Mesenchymal stem cell (in vitro differentiated cells and primary cell): ENCODE results near the gene C17orf50.

Experiments used
- DNase-seq: peaks from one replicate; pipeline ENCODE4 v3.0.0-alpha.2; 2013
- H2AFZ ChIP-seq: one replicate; pipeline ENCODE4 v1.6.1; 2013; ENCODE audit warnings: low read depth, mild to moderate bottlenecking, control low read depth, inconsistent platforms, low read length, moderate library complexity
- H2AK5ac ChIP-seq: 2 replicates; pipeline ENCODE4 v1.6.1; 2013; ENCODE audit warnings: low read length, moderate library complexity, mild to moderate bottlenecking, inconsistent platforms; ENCODE audit not compliant: severe bottlenecking
- H2BK120ac ChIP-seq: one replicate; pipeline ENCODE4 v1.6.1; 2013; ENCODE audit warnings: low read depth, mild to moderate bottlenecking, inconsistent platforms, low read length, moderate library complexity
- H2BK12ac ChIP-seq, 2 experiments: one replicate each; pipeline ENCODE4 v1.6.1; 2013; ENCODE audit warnings: inconsistent platforms in 2 of 2, low read length in 2 of 2, mild to moderate bottlenecking in 2 of 2, moderate library complexity in 2 of 2, control low read depth in 1 of 2
- H2BK15ac ChIP-seq: one replicate; pipeline ENCODE4 v1.6.1; 2013; ENCODE audit warnings: mild to moderate bottlenecking, low read depth, inconsistent platforms; ENCODE audit not compliant: poor library complexity, severe bottlenecking
- H2BK5ac ChIP-seq: 2 replicates; pipeline ENCODE4 v1.6.1; 2013; ENCODE audit warnings: low read depth, mild to moderate bottlenecking, low read length, control low read depth, inconsistent platforms; ENCODE audit not compliant: poor library complexity, severe bottlenecking
- H3K14ac ChIP-seq, 2 experiments: one replicate each; pipeline ENCODE4 v1.6.1; 2013; ENCODE audit warnings: inconsistent platforms in 2 of 2, low read length in 2 of 2, control low read depth in 1 of 2, mild to moderate bottlenecking in 1 of 2, moderate library complexity in 1 of 2
- H3K18ac ChIP-seq, 2 experiments: one replicate each; pipeline ENCODE4 v1.6.1; 2013; ENCODE audit warnings: inconsistent platforms in 2 of 2, low read length in 2 of 2, control low read depth in 1 of 2, low read depth in 1 of 2, mild to moderate bottlenecking in 1 of 2
- H3K23ac ChIP-seq, 2 experiments: one replicate each; pipeline ENCODE4 v1.6.1; 2013; ENCODE audit warnings: inconsistent platforms in 2 of 2, low read length in 2 of 2, mild to moderate bottlenecking in 2 of 2, moderate library complexity in 2 of 2, control low read depth in 1 of 2
- H3K27ac ChIP-seq: 2 replicates; pipeline ENCODE4 v1.5.1; 2013; ENCODE audit warnings: mild to moderate bottlenecking, moderate library complexity, low read length, control low read depth, inconsistent platforms; ENCODE audit not compliant: poor library complexity, severe bottlenecking
- H3K27me3 ChIP-seq, 2 experiments: 2 replicates each; pipeline versions ENCODE4 v1.6.1 to v1.7.0; 2013; ENCODE audit warnings: low read length in 2 of 2, mild to moderate bottlenecking in 2 of 2, moderate library complexity in 2 of 2, control low read depth in 1 of 2, inconsistent platforms in 1 of 2; ENCODE audit not compliant: control insufficient read depth in 1 of 2, insufficient read depth in 1 of 2
- H3K36me3 ChIP-seq, 2 experiments: 2 replicates each; pipeline versions ENCODE4 v1.6.1 to v1.7.0; 2013; ENCODE audit warnings: low read length in 2 of 2, control low read depth in 1 of 2, inconsistent platforms in 1 of 2, low read depth in 1 of 2, mild to moderate bottlenecking in 1 of 2; ENCODE audit not compliant: insufficient read depth in 2 of 2, control insufficient read depth in 1 of 2
- H3K4ac ChIP-seq, 2 experiments: one replicate each; pipeline ENCODE4 v1.6.1; 2013; ENCODE audit warnings: inconsistent platforms in 2 of 2, low read length in 2 of 2, mild to moderate bottlenecking in 2 of 2, moderate library complexity in 2 of 2, control low read depth in 1 of 2, low read depth in 1 of 2
- H3K4me1 ChIP-seq: 2 replicates; pipeline ENCODE4 v1.6.1; 2013; ENCODE audit warnings: low read depth, low read length, control low read depth; ENCODE audit not compliant: control insufficient read depth, insufficient read depth
- H3K4me2 ChIP-seq: 2 replicates; pipeline ENCODE4 v1.6.1; 2013; ENCODE audit warnings: low read length, mild to moderate bottlenecking, inconsistent platforms; ENCODE audit not compliant: poor library complexity, severe bottlenecking
- H3K4me3 ChIP-seq, 2 experiments: 2 replicates each; pipeline versions ENCODE4 v1.5.1 to v1.7.0; 2013; ENCODE audit warnings: low read length in 2 of 2, mild to moderate bottlenecking in 2 of 2, control low read depth in 1 of 2, low read depth in 1 of 2; ENCODE audit not compliant: insufficient read depth in 1 of 2
- H3K79me1 ChIP-seq: replicated peaks from 2 replicates; pipeline ENCODE4 v1.6.1; 2013; ENCODE audit warnings: mild to moderate bottlenecking, control low read depth, low read length, inconsistent platforms; ENCODE audit not compliant: poor library complexity, severe bottlenecking
- H3K9ac ChIP-seq: 2 replicates; pipeline ENCODE4 v1.7.0; 2013; ENCODE audit warnings: mild to moderate bottlenecking, low read length, moderate library complexity
- H3K9me3 ChIP-seq: 2 replicates; pipeline ENCODE4 v1.7.0; 2013; ENCODE audit warnings: mild to moderate bottlenecking, low read length; ENCODE audit not compliant: control insufficient read depth
- H4K8ac ChIP-seq: one replicate; pipeline ENCODE4 v1.6.1; 2013; ENCODE audit warnings: inconsistent platforms, mild to moderate bottlenecking, low read length, moderate library complexity
- H4K91ac ChIP-seq: one replicate; pipeline ENCODE4 v1.6.1; 2013; ENCODE audit warnings: mild to moderate bottlenecking, low read length, inconsistent platforms
- WGBS: methylation state at CpG from one replicate; pipeline ENCODE4 v1.1.7; 2013; ENCODE audit warnings: mixed read lengths; 5-methylcytosine and 5-hydroxymethylcytosine counted together

The C17orf50 gene

DNA sequence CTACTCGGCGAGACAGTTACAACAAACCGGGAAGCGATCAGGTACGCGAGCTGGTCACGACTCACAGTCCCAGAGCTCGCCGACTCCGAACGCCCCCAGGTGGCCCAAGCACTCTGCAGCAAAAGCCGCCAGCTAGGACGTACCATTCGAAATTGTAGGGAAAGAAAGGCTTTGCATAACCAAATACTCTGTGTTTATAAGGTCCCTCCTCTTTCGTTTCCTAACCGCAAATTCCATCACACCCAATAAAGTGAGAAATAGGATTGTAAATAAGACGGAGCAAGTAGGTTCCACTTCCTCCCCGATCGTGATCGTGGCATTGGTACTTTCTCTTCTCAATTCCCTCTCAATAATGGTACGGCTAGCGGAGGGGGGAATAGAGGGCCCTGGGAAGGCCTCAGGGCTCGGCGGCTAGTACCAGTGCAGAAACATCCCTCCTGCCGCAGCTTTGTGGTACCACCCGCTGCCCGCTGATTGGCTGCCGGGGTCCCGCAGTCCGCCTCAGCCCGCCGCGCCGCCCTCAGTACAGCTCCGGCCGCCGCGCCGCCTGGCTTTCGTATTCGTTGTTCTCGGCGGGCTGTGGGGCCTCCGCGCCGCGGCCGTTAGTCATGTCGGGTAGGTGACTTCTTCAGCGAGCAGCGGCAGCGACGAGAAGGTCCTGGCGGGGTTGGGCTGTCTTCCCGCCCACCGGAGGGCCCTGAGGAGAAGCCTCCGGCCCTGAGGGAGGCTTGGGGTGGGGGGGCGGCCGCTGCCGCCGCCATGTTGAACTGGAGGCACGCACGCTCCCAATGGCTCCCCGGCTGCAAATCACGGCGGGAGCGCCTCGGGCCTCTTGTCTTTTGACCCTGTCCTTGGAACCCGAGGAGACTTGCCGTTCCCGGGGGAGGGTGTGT lies 48.5 kb downstream of the C17orf50 start, which contains the start of gene TAF15:
Gene TAF15, plus strand, starts transcription at position 523 of the 893 bp plus-strand sequence. Its CDS starts 86 bp downstream, at position 609.
- Histone ChIP-seq H3K4me3 (peak within 1 kb of the TSS; percentile 91 to 93), H3K4ac (peak within 1 kb of the TSS; percentile 60 to 82)
- 2% methylated on average over 58 of the region's 71 CpGs for WGBS

DNA sequence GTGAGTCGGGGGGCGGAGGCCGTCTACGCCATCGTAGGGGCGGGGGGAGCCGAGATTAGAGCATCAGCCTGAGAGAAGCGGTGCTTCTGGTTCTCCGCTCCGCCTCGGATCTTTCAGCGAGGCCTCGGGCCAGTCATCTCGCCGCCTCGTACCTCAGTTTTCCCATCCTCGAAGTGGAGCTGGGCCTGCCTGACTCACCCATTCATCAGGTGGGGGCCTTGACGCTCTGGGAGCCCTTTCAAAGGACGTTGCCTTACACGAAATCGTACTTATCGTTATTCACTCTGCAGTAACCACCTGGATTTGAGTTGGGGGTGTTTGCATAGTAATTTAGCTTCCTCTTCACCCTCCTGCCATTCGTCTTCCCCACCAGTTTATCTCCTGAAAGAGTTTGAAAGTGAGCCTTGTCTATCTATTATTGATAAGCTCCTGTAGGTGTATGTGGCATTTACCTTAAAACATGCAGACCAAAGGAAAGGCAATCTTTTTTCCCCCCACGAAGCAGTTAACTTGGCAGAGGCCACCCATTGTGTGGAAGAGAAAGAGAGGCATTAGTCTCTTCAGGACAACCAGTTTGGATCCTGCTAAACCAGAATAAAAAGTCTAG lies 49.3 kb downstream of the C17orf50 start:
- peak overlapping the region; percentile 18 for H2AFZ ChIP-seq
- H3K27ac ChIP-seq = peak overlapping the region; percentile 89
- DNase-seq = no peak
- peak overlapping the region; percentile 40 for H4K8ac ChIP-seq
- no peak overlapping the region for H2BK5ac ChIP-seq
- H3K14ac ChIP-seq = peak overlapping the region in 1 of 2 experiments; percentile 94
- peak overlapping the region; percentile 91 to 93 for H3K4me3 ChIP-seq
- peak overlapping the region; percentile 60 to 82 for H3K4ac ChIP-seq
- H3K18ac ChIP-seq = peak overlapping the region; percentile 89 to 97
- H2AK5ac ChIP-seq = no peak overlapping the region
- no peaks in the 10 kb centered on the region for H3K79me1 ChIP-seq
- peaks cover 3 to 5% of the 10 kb centered on the region in 2 experiments for H3K36me3 ChIP-seq
- H3K27me3 ChIP-seq = no peaks in the 10 kb centered on the region
- no peak overlapping the region for H2BK120ac ChIP-seq
- no peaks in the 10 kb centered on the region for H3K9me3 ChIP-seq
- peaks cover 4% of the 10 kb centered on the region for H3K4me1 ChIP-seq
- peak overlapping the region; percentile 96 for H3K9ac ChIP-seq
- H2BK12ac ChIP-seq = peak overlapping the region in 1 of 2 experiments; percentile 73
- H2BK15ac ChIP-seq = peak overlapping the region; percentile 2
- WGBS = under 1% methylated on average over 18 of the region's 24 CpGs
- H3K23ac ChIP-seq = peak overlapping the region in 1 of 2 experiments; percentile 91
- no peak overlapping the region for H4K91ac ChIP-seq
- H3K4me2 ChIP-seq = peak overlapping the region; percentile 93

More for the DNA sequence above, 48.5 kb downstream of the C17orf50 start, which contains the start of gene TAF15:
- H3K4me1 ChIP-seq = peaks cover 4% of the 10 kb centered on the region
- peak within 1 kb of the TSS; percentile 15 for H2AK5ac ChIP-seq
- H2BK5ac ChIP-seq = peak within 1 kb of the TSS; percentile 87
- peak within 1 kb of the TSS in 1 of 2 experiments; percentile 91 for H3K23ac ChIP-seq
- peak within 1 kb of the TSS; percentile 93 for H3K4me2 ChIP-seq
- peak within 1 kb of the TSS; percentile 99 for H3K27ac ChIP-seq
- peak; percentile 100 for DNase-seq
- H2BK120ac ChIP-seq = no peak within 1 kb of the TSS
- peak within 1 kb of the TSS in 1 of 2 experiments; percentile 73 for H2BK12ac ChIP-seq
- H2BK15ac ChIP-seq = peak within 1 kb of the TSS; percentile 2
- H3K9ac ChIP-seq = peak within 1 kb of the TSS; percentile 96
- H4K8ac ChIP-seq = peak within 1 kb of the TSS; percentile 87
- H3K36me3 ChIP-seq = peaks cover 3 to 5% of the 10 kb centered on the region in 2 experiments
- H3K14ac ChIP-seq = peak within 1 kb of the TSS in 1 of 2 experiments; percentile 94
- peak within 1 kb of the TSS; percentile 92 for H4K91ac ChIP-seq
- H3K9me3 ChIP-seq = no peaks in the 10 kb centered on the region
- no peaks in the 10 kb centered on the region for H3K27me3 ChIP-seq
- peak within 1 kb of the TSS; percentile 18 for H2AFZ ChIP-seq
- H3K79me1 ChIP-seq = no peaks in the 10 kb centered on the region
- peak within 1 kb of the TSS; percentile 89 to 97 for H3K18ac ChIP-seq

DNA sequence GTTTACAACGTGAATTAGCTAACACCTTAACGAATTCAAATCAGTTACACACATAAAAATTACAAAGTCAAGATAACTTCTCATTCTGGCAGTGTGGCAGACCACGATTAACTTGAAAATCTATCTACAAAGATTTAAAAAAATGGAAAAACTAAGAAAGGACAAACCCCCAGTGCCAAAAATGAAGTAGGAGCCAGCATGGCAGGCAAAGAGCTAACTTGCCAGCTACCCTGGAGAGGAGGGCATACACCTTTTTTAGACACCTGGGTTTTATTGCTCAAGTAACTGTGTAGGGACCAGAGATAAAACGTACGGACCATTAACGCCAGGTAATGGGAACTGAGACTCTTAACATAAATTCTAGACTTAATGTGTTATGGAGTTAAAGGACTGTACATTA lies 51.1 kb downstream of the C17orf50 start:
- H2BK120ac ChIP-seq = no peak overlapping the region
- no peaks in the 10 kb centered on the region for H3K27me3 ChIP-seq
- no peak overlapping the region for H3K14ac ChIP-seq
- no peak overlapping the region for H2AFZ ChIP-seq
- H3K4me1 ChIP-seq = peaks cover 7% of the 10 kb centered on the region
- peak overlapping the region; percentile 96 for H3K9ac ChIP-seq
- no peak overlapping the region for H3K18ac ChIP-seq
- peak overlapping the region in 1 of 2 experiments; percentile 23 for H3K4me3 ChIP-seq
- H3K4ac ChIP-seq = no peak overlapping the region
- no peak overlapping the region for H2BK5ac ChIP-seq
- DNase-seq = no peak
- no peak overlapping the region for H4K8ac ChIP-seq
- no peak overlapping the region for H3K4me2 ChIP-seq
- no peak overlapping the region for H2BK12ac ChIP-seq
- WGBS = 97% methylated on average over 6 of the region's 6 CpGs
- peaks cover 6 to 20% of the 10 kb centered on the region in 2 experiments for H3K36me3 ChIP-seq
- H3K27ac ChIP-seq = no peak overlapping the region
- H4K91ac ChIP-seq = no peak overlapping the region
- H3K79me1 ChIP-seq = no peaks in the 10 kb centered on the region
- no peak overlapping the region for H2BK15ac ChIP-seq
- no peak overlapping the region for H2AK5ac ChIP-seq
- H3K9me3 ChIP-seq = no peaks in the 10 kb centered on the region
- no peak overlapping the region for H3K23ac ChIP-seq

DNA sequence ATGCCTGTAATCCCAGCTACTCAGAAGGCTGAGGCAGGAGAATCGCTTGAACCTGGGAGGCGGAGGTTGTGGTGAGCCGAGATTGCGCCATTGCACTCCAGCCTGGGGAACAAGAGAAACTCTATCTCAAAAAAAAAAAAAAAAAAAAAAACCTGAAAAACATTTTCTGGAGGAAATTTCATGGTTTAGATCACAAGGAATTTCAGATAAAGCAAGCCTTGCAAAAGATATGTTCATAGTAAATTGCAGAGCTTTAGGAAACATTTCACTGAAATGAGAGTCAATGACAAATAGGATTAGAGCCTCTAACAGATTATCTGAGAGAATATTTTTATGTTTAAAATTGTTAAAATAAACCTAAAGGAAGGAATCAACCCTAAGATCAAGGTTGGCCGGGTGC lies 51.8 kb downstream of the C17orf50 start:
- Histone ChIP-seq H2AK5ac (no peak overlapping the region), H3K23ac (no peak overlapping the region), H3K4me2 (no peak overlapping the region), H3K27me3 (no peaks in the 10 kb centered on the region), H3K18ac (no peak overlapping the region), H3K4me3 (no peak overlapping the region), H4K8ac (no peak overlapping the region), H3K14ac (no peak overlapping the region), H2AFZ (no peak overlapping the region), H3K79me1 (peaks cover 1% of the 10 kb centered on the region), H2BK12ac (no peak overlapping the region), H2BK5ac (no peak overlapping the region), H2BK15ac (no peak overlapping the region), H3K9me3 (no peaks in the 10 kb centered on the region), H3K36me3 (peaks cover 8 to 27% of the 10 kb centered on the region in 2 experiments), H2BK120ac (no peak overlapping the region), H4K91ac (no peak overlapping the region), H3K4me1 (peaks cover 9% of the 10 kb centered on the region), H3K4ac (no peak overlapping the region), H3K9ac (no peak overlapping the region), H3K27ac (no peak overlapping the region)
- WGBS = 87% methylated on average over 5 of the region's 5 CpGs
- DNase-seq = no peak
